ENCODE measurements around the gene PCSK6.

The PCSK6 gene

GRCh38 chr15:101342056-101342455, 147.5 kb downstream of the PCSK6 start:
- H3K4me3 ChIP-seq (ENCODE audit: low read depth, low read length) = no peak overlapping the region
- no peak for DNase-seq (ENCODE audit: low read depth)
- TF ChIP-seq CTCF (IDR thresholded peaks at IDR 0.05; ENCODE audit: insufficient read depth, low read depth, low read length, missing control alignments) = no peak

- TF ChIP-seq CTCF (IDR thresholded peaks at IDR 0.05; ENCODE audit: insufficient read depth, low read depth, low read length, missing control alignments) = no peak
- DNase-seq (ENCODE audit: low read depth) = no peak
- no peak overlapping the region for H3K4me3 ChIP-seq (ENCODE audit: low read depth, low read length)
Measured at GRCh38 chr15:101338502-101339057, 150.9 kb downstream of the PCSK6 start.

GRCh38 chr15:101337976-101338375, 151.5 kb downstream of the PCSK6 start:
- no peak overlapping the region for H3K4me3 ChIP-seq (ENCODE audit: low read depth, low read length)
- no peak for TF ChIP-seq CTCF (IDR thresholded peaks at IDR 0.05; ENCODE audit: insufficient read depth, low read depth, low read length, missing control alignments)
- no peak for DNase-seq (ENCODE audit: low read depth)

- DNase-seq (ENCODE audit: low read depth) = peak; percentile 37
- H3K4me3 ChIP-seq (ENCODE audit: low read depth, low read length) = peak overlapping the region; percentile 24; the same call in 1 of the 2 replicates
Measured at GRCh38 chr15:101333907-101334789, 155.4 kb downstream of the PCSK6 start.

GRCh38 chr15:101332061-101332467, 157.4 kb downstream of the PCSK6 start:
- no peak overlapping the region for H3K4me3 ChIP-seq (ENCODE audit: low read depth, low read length)
- DNase-seq (ENCODE audit: low read depth) = no peak
- TF ChIP-seq CTCF (IDR thresholded peaks at IDR 0.05; ENCODE audit: insufficient read depth, low read depth, low read length, missing control alignments) = no peak

- no peak for DNase-seq (ENCODE audit: low read depth)
- TF ChIP-seq CTCF (IDR thresholded peaks at IDR 0.05; ENCODE audit: insufficient read depth, low read depth, low read length, missing control alignments) = no peak
- H3K4me3 ChIP-seq (ENCODE audit: low read depth, low read length) = no peak overlapping the region
Measured at GRCh38 chr15:101329867-101330380, 159.6 kb downstream of the PCSK6 start.

GRCh38 chr15:101329309-101329863, 160.1 kb downstream of the PCSK6 start:
- no peak for TF ChIP-seq CTCF (IDR thresholded peaks at IDR 0.05; ENCODE audit: insufficient read depth, low read depth, low read length, missing control alignments)
- no peak for DNase-seq (ENCODE audit: low read depth)
- no peak overlapping the region for H3K4me3 ChIP-seq (ENCODE audit: low read depth, low read length)
